ENCODE results near the gene CEP295NL.

GRCh38 chr17:78950870-78951269, 47.9 kb upstream of the CEP295NL start:
- no peak for TF ChIP-seq CTCF (IDR thresholded peaks at IDR 0.05)
- no peak for TF ChIP-seq POLR2AphosphoS5 (IDR thresholded peaks at IDR 0.05)
- no peak for TF ChIP-seq POLR2A (IDR thresholded peaks at IDR 0.05; ENCODE audit: low read depth)
- TF ChIP-seq EP300 (IDR thresholded peaks at IDR 0.05): no peak

Data from esophagus muscularis mucosa (tissue), 4 donors.